Measurements from ENCODE around the gene IRF2BP1.
"Not testable (repeated sequence)": the region's sequence is repeated elsewhere in the genome, so short reads cannot be mapped to it uniquely, and the experiment has no call there.

IRF2BP1 gene

GRCh38 chr19:45902651-45903625, 17.0 kb upstream of the IRF2BP1 start:
- DNase-seq (ENCODE audit: low spot score): peak; percentile 89
- FAIRE-seq: no peak

DNA sequence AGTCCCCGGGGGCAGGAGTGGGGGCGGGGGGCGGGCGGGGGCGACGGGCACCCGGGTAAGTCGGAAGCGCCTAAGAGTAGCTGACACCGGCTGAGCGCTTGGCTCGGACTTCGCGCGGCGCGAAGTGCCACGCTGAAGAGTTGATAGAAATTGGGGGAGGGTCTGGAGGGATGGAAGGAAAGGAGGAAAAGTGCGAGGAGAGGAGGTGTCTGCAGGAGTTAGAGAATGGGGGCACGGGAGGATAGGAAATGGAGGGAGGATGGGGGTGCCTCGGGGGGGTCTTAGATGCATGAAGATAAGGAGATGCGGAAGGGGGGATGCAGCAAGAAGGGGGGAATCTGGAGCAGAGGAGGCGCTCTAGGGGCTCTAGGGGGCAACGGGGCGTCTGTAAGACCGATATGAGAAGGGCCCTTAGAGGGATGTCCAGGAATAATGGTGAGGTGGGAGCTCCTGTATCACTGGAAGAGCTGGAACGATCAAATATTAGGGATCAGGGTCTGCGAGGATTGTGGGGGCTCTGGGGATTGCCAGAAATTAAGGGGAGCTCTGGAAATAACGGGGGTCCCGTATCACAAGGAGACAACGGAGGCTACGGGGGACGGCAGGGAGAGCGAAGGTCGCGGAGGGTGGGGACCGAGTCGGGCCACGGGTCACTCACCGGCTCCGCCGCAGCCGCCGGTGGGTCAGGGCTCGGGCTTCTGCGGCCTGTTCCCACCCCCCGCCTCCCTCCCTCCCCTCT, 16.1 kb upstream of the IRF2BP1 start, which contains the start of gene MYPOP:
Gene MYPOP (minus strand): TSS at position 702 of the 739 bp plus-strand sequence. CDS start 840 bp downstream, outside the sequence.
- FAIRE-seq (no peak), DNase-seq (ENCODE audit: low spot score) (no peak)

- no peak for DNase-seq (ENCODE audit: low spot score)
- no peak for FAIRE-seq
These were observed 15.5 kb upstream of the IRF2BP1 start for GRCh38 chr19:45901432-45901911.

GRCh38 chr19:45900738-45901431, 14.9 kb upstream of the IRF2BP1 start:
- DNase-seq (ENCODE audit: low spot score) (no peak), FAIRE-seq (no peak)

DNA sequence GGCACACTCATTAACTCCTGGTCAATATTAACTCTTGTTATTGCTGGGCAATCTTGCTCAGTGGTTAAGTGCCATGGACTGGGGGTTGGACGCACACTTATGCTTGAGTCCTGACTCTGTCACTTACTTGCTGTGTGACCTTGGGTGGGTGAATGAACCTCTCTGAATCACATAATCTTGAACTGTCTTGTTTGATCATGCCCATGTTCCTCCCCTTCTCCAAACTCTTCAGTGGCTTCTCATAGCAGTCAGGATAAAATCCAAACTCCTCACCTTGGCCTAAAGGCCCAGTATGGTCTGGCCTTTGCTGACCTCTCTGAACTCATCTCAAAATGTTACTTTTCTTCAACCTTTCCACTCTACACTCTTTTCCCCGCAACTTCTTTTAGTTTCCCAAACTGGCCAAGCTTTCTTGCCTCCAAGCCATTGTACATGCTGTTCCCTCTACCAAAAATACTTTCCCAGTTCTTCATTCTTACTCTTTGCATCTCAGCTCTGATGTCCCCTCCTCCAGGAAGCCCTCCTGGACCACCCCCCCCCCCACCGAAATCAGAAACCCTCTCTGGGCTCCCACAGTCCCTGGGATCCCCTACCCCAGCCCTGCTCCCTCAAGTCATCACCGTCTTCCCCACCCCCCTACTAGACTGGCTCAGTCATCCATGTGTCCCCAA, 14.1 kb upstream of the IRF2BP1 start:
- FAIRE-seq (no peak), DNase-seq (ENCODE audit: low spot score) (no peak)

GRCh38 chr19:45899253-45899652, 13.3 kb upstream of the IRF2BP1 start:
- DNase-seq (ENCODE audit: low spot score) (no peak), FAIRE-seq (no peak)

DNA sequence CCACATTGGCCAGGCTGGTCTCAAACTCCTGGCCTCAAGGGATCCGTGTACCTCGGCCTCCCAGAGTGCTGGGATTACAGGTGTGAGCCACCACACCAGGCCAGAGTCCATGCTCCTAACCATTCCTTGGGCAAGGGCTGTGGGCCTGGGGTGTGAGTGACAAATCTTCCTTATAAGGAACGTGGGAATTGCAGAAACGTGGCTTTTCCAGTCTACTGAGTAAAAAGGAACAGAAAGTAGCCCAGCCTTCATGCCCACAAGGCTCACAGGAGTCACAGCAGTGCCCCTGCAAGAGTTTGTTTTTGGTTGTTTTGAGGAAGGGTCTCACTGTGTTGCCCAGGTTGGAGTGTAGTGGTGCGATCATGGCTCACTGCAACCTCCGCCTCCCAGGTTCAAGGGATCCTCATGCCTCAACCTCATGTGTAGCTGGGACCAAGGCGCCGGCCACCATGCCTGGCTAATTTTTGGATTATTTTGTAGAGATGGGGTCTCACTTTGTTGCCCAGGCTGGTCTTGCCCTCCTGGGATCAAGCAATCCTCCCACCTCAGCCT, 11.4 kb upstream of the IRF2BP1 start:
- no peak for FAIRE-seq
- DNase-seq (ENCODE audit: low spot score): no peak

GRCh38 chr19:45895983-45896599, 10.2 kb upstream of the IRF2BP1 start:
- DNase-seq (ENCODE audit: low spot score); FAIRE-seq: not testable (repeated sequence)

GRCh38 chr19:45895519-45895972, 9.6 kb upstream of the IRF2BP1 start:
- no peak for FAIRE-seq
- DNase-seq (ENCODE audit: low spot score): no peak

GRCh38 chr19:45890877-45891276, 4.9 kb upstream of the IRF2BP1 start:
- FAIRE-seq (no peak), DNase-seq (ENCODE audit: low spot score) (no peak)

GRCh38 chr19:45889210-45889885, 3.4 kb upstream of the IRF2BP1 start:
- no peak for FAIRE-seq
- DNase-seq (ENCODE audit: low spot score): no peak

DNA sequence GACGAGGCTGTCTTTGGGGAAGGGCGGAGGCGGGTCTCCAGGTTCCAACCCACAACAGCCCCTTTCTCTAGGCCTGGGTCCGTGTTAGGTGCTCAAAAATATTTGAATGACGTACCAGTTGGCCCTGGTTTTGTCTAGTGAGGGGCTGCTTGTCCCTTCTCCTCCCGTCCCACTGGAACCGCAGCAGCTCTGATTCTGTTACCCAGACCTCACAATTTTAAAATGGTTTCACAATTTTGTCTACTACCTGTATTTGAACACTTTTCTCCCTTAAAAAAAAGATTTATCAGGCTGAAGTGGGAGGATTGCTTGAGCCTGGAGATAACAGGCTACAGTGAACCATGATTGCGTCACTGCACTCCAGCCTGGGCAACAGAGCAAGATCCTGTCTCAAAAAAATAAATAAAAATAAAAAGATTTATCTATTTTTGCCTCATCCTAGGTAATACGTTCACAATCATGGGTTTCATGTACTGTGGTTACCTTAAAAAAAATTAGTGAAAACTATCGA, 1.3 kb upstream of the IRF2BP1 start:
- no peak for DNase-seq (ENCODE audit: low spot score)
- FAIRE-seq: no peak

DNA sequence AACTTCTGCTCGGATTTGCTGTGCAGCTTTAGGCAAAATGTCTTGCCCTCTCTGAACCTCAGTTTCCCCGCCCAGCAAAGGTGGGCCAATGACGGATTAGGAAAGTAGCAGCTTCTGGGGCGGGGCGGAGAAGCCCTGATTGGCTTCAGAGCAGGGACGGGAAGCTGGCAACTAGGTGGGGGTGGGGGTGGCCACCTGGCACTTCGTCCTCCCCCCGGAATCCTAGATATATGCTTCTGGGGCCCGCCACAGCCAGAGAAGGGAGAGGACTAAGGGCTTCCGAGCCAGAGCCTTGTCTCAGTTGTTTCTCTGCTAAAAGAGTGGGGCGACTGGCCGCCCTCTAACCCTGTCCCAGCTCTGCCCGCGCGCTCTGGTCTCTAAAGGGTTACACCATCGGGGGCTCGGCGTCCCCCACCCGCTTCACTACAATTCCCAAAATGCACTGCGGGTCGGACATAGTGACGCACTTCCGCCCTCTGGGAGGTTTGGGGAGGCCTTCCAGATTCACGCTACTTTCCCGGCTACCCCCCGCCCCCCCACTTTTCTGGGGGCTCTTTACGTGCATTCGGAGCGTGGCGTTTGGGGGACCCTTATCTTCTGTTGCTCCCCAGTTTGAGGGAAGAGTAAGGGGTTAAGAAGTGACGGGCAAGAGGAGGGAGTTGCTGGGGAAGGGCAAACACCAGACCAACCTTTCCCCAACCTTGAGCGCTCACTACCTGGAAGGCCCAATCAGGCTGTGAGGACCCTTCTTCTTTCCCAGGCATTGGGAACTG, 672 bp upstream of the IRF2BP1 start:
- DNase-seq (ENCODE audit: low spot score): peak; percentile 75
- FAIRE-seq: no peak

DNA sequence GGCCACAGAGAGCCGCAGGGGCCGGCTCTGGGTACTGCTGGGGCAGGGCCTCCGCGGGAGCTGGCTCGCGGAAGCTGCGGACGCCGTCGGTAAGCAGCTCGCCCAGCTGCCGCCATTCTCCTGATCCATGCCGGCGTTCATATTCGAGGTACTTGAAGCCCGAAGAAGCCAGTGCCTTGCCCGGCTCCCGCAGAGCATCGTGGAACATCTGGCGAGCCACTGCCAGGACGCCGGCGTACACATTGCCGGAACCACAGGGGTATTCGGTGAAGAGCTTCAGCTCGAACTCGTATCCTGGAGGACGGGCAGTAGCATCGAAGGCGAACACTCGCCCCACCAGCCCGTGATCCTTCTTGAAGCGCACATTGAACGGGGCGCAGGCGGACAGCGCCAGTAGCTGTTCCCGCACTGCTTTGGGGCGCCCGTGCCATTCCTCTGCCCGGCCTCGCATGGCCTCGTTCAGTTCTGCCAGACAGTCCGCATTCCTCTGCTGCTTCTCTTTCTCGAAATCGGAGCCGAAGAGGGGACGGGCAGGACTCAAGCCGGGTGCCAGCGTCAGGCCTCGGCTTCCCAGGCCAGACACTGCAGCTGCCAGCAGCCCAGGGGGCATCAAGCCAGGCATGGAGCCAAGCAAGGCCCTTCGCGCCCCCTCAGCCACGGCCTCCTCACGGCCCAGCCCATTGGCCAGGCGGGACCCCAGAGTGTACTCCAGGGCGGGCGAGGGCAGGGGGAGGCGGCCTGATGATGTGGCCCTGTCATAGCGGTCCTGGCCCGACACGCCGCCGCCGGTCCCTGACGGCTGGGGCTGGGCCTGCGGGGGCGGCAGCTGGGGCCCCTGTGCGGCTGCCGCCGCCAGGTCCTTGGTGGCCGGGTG, 1.0 kb downstream of the IRF2BP1 start:
- FAIRE-seq: no peak
- no peak for DNase-seq (ENCODE audit: low spot score)

DNA sequence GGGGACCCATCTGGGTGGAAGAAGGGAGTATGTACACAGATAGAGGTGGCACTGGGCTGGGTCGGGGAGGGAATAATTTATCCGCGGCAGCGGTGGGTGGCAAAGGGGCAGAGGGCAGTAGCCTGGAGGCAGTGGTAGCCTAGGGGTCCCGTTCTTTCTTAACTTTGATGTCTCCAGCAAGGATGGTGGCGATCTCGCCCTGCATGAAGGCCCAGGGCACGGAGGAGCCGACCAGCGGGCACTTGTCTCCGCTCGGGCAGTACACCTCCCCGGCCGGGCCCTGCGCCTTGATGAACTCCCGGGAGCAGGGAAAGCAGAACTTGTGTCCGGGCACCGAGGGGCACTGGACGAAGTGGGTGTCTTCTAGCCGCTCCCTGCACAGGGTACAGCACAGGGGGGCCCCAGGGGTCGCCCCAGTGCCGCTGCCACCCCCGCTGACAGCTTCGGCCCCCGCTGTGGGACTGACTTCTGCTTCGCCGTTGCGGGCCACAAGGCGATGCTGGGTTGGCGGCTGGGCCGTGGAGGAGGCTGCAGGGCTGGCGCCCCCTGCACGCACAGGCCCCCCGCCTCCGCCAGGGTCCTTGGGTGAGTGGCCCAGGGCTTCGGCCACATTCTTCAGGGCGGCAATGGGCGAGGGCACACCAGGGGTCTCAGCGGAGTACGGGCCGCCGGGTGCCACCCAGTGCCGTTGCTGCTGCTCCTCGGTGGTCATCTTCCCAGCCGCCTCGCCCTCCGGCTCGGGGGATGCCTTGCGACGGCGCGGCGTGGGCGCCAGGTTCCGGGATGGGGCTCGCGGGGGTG, 1.9 kb downstream of the IRF2BP1 start:
- DNase-seq (ENCODE audit: low spot score): no peak
- FAIRE-seq: no peak

DNA sequence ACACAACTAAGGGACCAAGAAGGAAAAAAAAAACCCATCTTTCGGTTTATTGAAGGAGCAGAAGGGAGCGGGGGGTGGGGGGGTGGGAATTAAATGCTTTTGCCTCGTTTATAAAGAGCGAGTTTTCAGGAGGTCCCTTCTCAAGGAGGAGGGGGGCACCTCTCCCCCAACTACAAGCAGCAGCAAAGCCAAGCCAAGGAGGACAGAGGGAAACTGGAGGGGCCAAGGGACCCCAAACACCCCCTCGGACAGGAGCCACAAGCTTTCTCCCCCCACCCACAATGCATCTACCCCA, 2.4 kb downstream of the IRF2BP1 start:
- DNase-seq (ENCODE audit: low spot score): no peak
- FAIRE-seq: no peak
